HCT116 (cell line): ENCODE results near the gene SLC25A28. TPM values are rescaled to one million over a fixed set of nuclear protein-coding genes. Genes with fewer than 3 reads are reported as not detected.

Source experiments
- ATAC-seq: fragments of 200-7000 bp; cut with Tn5 transposase; 2 replicates; pipeline ENCODE4 v1.9.1; 2020; ENCODE audit warnings: mild to moderate bottlenecking, moderate library complexity
- BruUV-seq: library from RNA; stranded (reverse); fragments of 400-500 nt; replicated peaks from 2 replicates; lab custom pipeline; 2021; lab: Mats Ljungman, UMichigan
- CTCF ChIA-PET: fragments of 300-600 bp; sonication (Branson Sonifier 250); formaldehyde crosslinking; loops from one replicate; lab custom pipeline; 2021; ENCODE audit warnings: antibody characterized with exemption; lab: Charles Lee
- POLR2A ChIA-PET: fragments of 300-600, 350-600 bp; sonication (Branson Sonifier 250); formaldehyde crosslinking; loops from one replicate; lab custom pipeline; 2021; ENCODE audit warnings: antibody characterized with exemption; lab: Charles Lee
- RAD21 ChIA-PET, 2 experiments: fragments of 300-600 bp; sonication (Branson Sonifier 250); formaldehyde crosslinking; loops; one replicate each; lab custom pipeline; 2023; ENCODE audit warnings: low total read pairs in 2 of 2; ENCODE audit not compliant: uncharacterized antibody in 2 of 2, unreplicated experiment in 2 of 2, low non-redundant PET in 1 of 2; lab: Charles Lee
- DNase-seq: peaks from one replicate; pipeline ENCODE4 v3.0.0-alpha.2; 2010; ENCODE audit warnings: low read depth, low spot score
- H2AFZ ChIP-seq: fragments of 200-600 bp; shearing (Covaris generic), sonication (generic); 2 replicates; pipeline ENCODE4 v1.6.1; 2017; ENCODE audit warnings: low read depth, mixed run types, mixed read lengths, antibody characterized with exemption, low read length; ENCODE audit not compliant: poor library complexity, severe bottlenecking
- H3K27ac ChIP-seq: 2 replicates; pipeline ENCODE4 v1.5.1; 2012; ENCODE audit warnings: low read depth, low read length
- H3K27me3 ChIP-seq: fragments of 200-600 bp; sonication (generic); 2 replicates; pipeline ENCODE4 v1.6.1; 2016; ENCODE audit warnings: mixed run types, low read length, mixed read lengths; ENCODE audit not compliant: insufficient read depth
- H3K36me3 ChIP-seq, 2 experiments: fragments of 200-500 bp in 1 of 2; fragments of 200-600 bp in 1 of 2; sonication (Bioruptor generic) in 1 of 2; sonication (generic) in 1 of 2; 2 replicates each; pipeline versions ENCODE4 v1.5.1 to v1.6.1; 2014 to 2016; ENCODE audit warnings: low read length in 2 of 2, inconsistent platforms in 1 of 2, mixed read lengths in 1 of 2, mixed run types in 1 of 2; ENCODE audit not compliant: insufficient read depth in 2 of 2, control insufficient read depth in 1 of 2
- H3K4me1 ChIP-seq, 2 experiments: fragments of 200-600 bp in 1 of 2; sonication (generic) in 1 of 2; 2 replicates each; pipeline versions ENCODE4 v1.5.1 to v1.6.1; 2012 to 2017; ENCODE audit warnings: low read length in 2 of 2, inconsistent platforms in 1 of 2, mild to moderate bottlenecking in 1 of 2, mixed read lengths in 1 of 2, mixed run types in 1 of 2, moderate library complexity in 1 of 2; ENCODE audit not compliant: insufficient read depth in 2 of 2, control insufficient read depth in 1 of 2
- H3K4me2 ChIP-seq: fragments of 200-600 bp; sonication (generic); 2 replicates; pipeline ENCODE4 v1.6.1; 2017; ENCODE audit warnings: mixed run types, low read length, mixed read lengths
- H3K4me3 ChIP-seq, 2 experiments: fragments of 200-600 bp in 1 of 2; sonication (generic) in 1 of 2; replicated peaks in 1 of 2; 2 replicates each; pipeline ENCODE4 v1.5.1; 2011 to 2016; ENCODE audit warnings: low read length in 2 of 2, control low read depth in 1 of 2, low read depth in 1 of 2, mild to moderate bottlenecking in 1 of 2, mixed read lengths in 1 of 2, mixed run types in 1 of 2
- H3K79me2 ChIP-seq: fragments of 200-600 bp; sonication (generic); 2 replicates; pipeline ENCODE4 v1.6.1; 2017; ENCODE audit warnings: mild to moderate bottlenecking, mixed run types, low read length, moderate library complexity, mixed read lengths; ENCODE audit not compliant: insufficient read depth
- H3K9ac ChIP-seq: fragments of 200-600 bp; sonication (generic); 2 replicates; pipeline ENCODE4 v1.6.1; 2016; ENCODE audit warnings: low read length, mixed read lengths
- H3K9me2 ChIP-seq: fragments of 200-600 bp; sonication (generic), shearing (Covaris generic); 2 replicates; pipeline ENCODE4 v1.6.1; 2017; ENCODE audit warnings: mixed run types, mild to moderate bottlenecking, moderate library complexity; ENCODE audit not compliant: insufficient read depth
- H3K9me3 ChIP-seq, 2 experiments: fragments of 200-500 bp in 1 of 2; fragments of 200-600 bp in 1 of 2; sonication (Bioruptor generic) in 1 of 2; sonication (generic) in 1 of 2; 2 replicates each; pipeline ENCODE4 v1.6.1; 2014 to 2017; ENCODE audit warnings: low read length in 2 of 2, mixed read lengths in 2 of 2, inconsistent platforms in 1 of 2, low read depth in 1 of 2, mild to moderate bottlenecking in 1 of 2, mixed run types in 1 of 2, moderate library complexity in 1 of 2; ENCODE audit not compliant: control insufficient read depth in 1 of 2, insufficient read depth in 1 of 2
- H4K20me1 ChIP-seq: fragments of 200-600 bp; sonication (generic), shearing (Covaris generic); 2 replicates; pipeline ENCODE4 v1.6.1; 2017; ENCODE audit warnings: mixed run types, mild to moderate bottlenecking, moderate library complexity; ENCODE audit not compliant: insufficient read depth
- ATF3 ChIP-seq: IDR thresholded peaks from 2 replicates; pipeline ENCODE4 v1.6.1; 2012
- CEBPB ChIP-seq: IDR thresholded peaks from 2 replicates; pipeline ENCODE4 v1.6.1; 2012; ENCODE audit warnings: low read depth
- CTCF ChIP-seq, 3 experiments: fragments of 200-600 bp in 1 of 3; sonication (generic) in 1 of 3; IDR thresholded peaks in 2 of 3; conservative IDR thresholded peaks in 1 of 3; 2 replicates each; pipeline ENCODE4 v1.5.1; 2012 to 2017; ENCODE audit warnings: low read depth in 2 of 3, low read length in 2 of 3, antibody characterized with exemption in 1 of 3, borderline replicate concordance in 1 of 3, control low read depth in 1 of 3, mild to moderate bottlenecking in 1 of 3, mixed read lengths in 1 of 3, mixed run types in 1 of 3, moderate library complexity in 1 of 3; ENCODE audit not compliant: insufficient read depth in 1 of 3
- ELF1 ChIP-seq: IDR thresholded peaks from 2 replicates; pipeline ENCODE4 v1.6.1; 2012; ENCODE audit warnings: low read depth, borderline replicate concordance
- EZH2phosphoT487 ChIP-seq: fragments of 200-600 bp; IDR thresholded peaks from 2 replicates; pipeline ENCODE4 v1.6.1; 2018; ENCODE audit warnings: antibody characterized with exemption, borderline replicate concordance
- POLR2A ChIP-seq: IDR thresholded peaks from 2 replicates; pipeline ENCODE4 v1.7.0; 2011; ENCODE audit warnings: borderline replicate concordance; ENCODE audit not compliant: insufficient read depth, insufficient read length; ENCODE audit errors: extremely low read depth
- RAD21 ChIP-seq: IDR thresholded peaks from 2 replicates; pipeline ENCODE4 v1.6.1; 2012; ENCODE audit warnings: low read depth, mild to moderate bottlenecking
- SIN3A ChIP-seq: IDR thresholded peaks from 2 replicates; pipeline ENCODE4 v1.6.1; 2012; ENCODE audit warnings: low read depth
- SP1 ChIP-seq: IDR thresholded peaks from 2 replicates; pipeline ENCODE4 v1.6.1; 2012; ENCODE audit warnings: low read depth
- ZBTB33 ChIP-seq: IDR thresholded peaks from 2 replicates; pipeline ENCODE4 v1.6.1; 2011; ENCODE audit warnings: mild to moderate bottlenecking, low read length, moderate library complexity; ENCODE audit not compliant: insufficient replicate concordance; ENCODE audit errors: extremely low read depth
- ZNF274 ChIP-seq: fragments of 200-500 bp; sonication (Bioruptor generic); IDR thresholded peaks from 2 replicates; pipeline ENCODE4 v1.6.1; 2014; ENCODE audit warnings: mild to moderate bottlenecking, low read depth, low read length, inconsistent platforms
- intact Hi-C: fragments of 100-400 bp; cut with micrococcal nuclease; formaldehyde crosslinking; loops from 2 replicates; pipeline ENCODE4 v1.10.0; 2022
- total RNA-seq: library from RNA; stranded (reverse); gene quantifications from one replicate; pipeline ENCODE4 v1.2.1, GENCODE V29; 2021; ENCODE audit not compliant: unreplicated experiment

Gene SLC25A28
- total RNA-seq, 1 experiment from 2014 or later = 59.5 TPM

- RAD21 ChIA-PET = interaction anchor here in 1 of 2 experiments (0.7 kb wide), 1 partner anchor 286 kb away, joined by 3 read pairs; no protein-coding TSS in a partner anchor
- Histone ChIP-seq H3K27ac (no peak overlapping the region), H3K4me3 (no peak overlapping the region), H3K9ac (no peak overlapping the region), H3K27me3 (no peaks in the 10 kb centered on the region), H3K9me3 (no peaks in the 10 kb centered on the region), H3K36me3 (no peaks in the 10 kb centered on the region), H3K9me2 (no peaks in the 10 kb centered on the region), H3K79me2 (no peaks in the 10 kb centered on the region), H3K4me1 (peaks cover 0 to 3% of the 10 kb centered on the region in 2 experiments; a peak in 1 of 4 replicates), H4K20me1 (no peaks in the 10 kb centered on the region), H2AFZ (peak overlapping the region; percentile 39), H3K4me2 (no peak overlapping the region)
- CTCF ChIA-PET = interaction anchor here (0.7 to 1.6 kb wide), 3 partner anchors 9 to 80 kb away, joined by 3 to 5 read pairs (median 3); no protein-coding TSS in a partner anchor
- TF ChIP-seq CEBPB (no peak), ATF3 (no peak), EZH2phosphoT487 (no peak), RAD21 (no peak), SIN3A (no peak), ZBTB33 (no peak), ZNF274 (no peak), POLR2A (no peak), CTCF (IDR thresholded peaks at IDR 0.05 in 2 of 3, conservative IDR thresholded peaks at IDR 0.05 in 1 of 3; ENCODE audit: borderline replicate concordance in 1 of 3, insufficient read depth in 1 of 3, low read depth in 2 of 3, low read length in 2 of 3) (no peak), ELF1 (no peak), SP1 (no peak)
- intact Hi-C loops = loop anchor here (1.0 kb wide), 1 partner anchor 80 kb away; no protein-coding TSS in a partner anchor
- POLR2A ChIA-PET = interaction anchor here (2.1 kb wide), 1 partner anchor 9 kb away, joined by 15 read pairs; no protein-coding TSS in a partner anchor
- DNase-seq (no peak), ATAC-seq (0 out of 2 replicates have a peak, but pooled peaks have one; percentile 3)
- no TSS peak for BruUV-seq
Measured at GRCh38 chr10:99630991-99631390, 10.8 kb upstream of the SLC25A28 start.
